Measurements from ENCODE around the gene MRPL3. TPM values are rescaled to one million over a fixed set of nuclear protein-coding genes. Genes with fewer than 3 reads are reported as not detected.

MRPL3 gene
- polyA plus RNA-seq, 3 donors = 108 to 116 (median 109) TPM

- DNase-seq = no peak
These were observed 71.0 kb downstream of the MRPL3 start for GRCh38 chr3:131431754-131432153.

- DNase-seq = no peak
These were observed 75.5 kb downstream of the MRPL3 start for GRCh38 chr3:131427226-131427625.

- no peak for DNase-seq
These were observed 80.7 kb downstream of the MRPL3 start for GRCh38 chr3:131421957-131422498.

- DNase-seq = no peak
These were observed 81.5 kb downstream of the MRPL3 start for GRCh38 chr3:131421301-131421700.

- no peak for DNase-seq
These were observed 85.0 kb downstream of the MRPL3 start for GRCh38 chr3:131417751-131418150.

Other genes starting within 250 kb of the MRPL3 start
- gene NUDT16, start 121.2 kb downstream of the MRPL3 start, polyA plus RNA-seq (ENCODE audit: insufficient read length in 3 of 3) = 10 to 100 TPM; 43.9 to 47.3 (median 47.0) TPM

Measured in renal pelvis (tissue), 4 donors.